Measurements from ENCODE around the gene TXNRD1.

DNA sequence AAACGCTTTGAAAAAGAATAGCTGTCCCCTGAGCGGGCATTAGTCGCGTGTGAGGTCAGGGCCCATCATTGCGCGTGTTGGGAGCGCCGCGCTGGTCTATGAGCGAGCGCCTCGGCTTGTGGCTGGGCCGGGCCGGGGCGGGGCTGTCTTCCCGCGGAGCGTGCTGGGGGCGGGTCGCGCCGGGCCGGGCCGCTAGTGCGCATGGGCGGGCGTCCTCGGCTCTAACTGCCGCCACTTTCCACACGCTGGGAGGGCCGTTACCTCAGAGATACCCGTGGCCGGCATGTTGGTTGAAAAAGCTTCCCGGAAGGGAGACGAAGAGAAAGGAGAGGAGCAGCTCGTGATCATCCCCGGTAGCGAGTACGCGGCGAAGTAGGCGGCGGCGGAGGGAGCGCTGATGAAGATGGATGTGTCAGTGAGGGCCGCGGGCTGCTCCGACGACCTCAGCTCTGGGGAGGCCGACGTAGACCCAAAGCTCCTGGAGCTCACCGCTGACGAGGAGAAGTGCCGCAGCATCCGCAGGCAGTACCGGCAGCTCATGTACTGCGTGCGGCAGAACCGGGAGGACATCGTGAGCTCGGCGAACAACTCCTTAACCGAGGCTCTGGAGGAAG is 88.1 kb downstream of the TXNRD1 start, which contains the start of gene EID3:
- TF ChIP-seq, protein P1, sequence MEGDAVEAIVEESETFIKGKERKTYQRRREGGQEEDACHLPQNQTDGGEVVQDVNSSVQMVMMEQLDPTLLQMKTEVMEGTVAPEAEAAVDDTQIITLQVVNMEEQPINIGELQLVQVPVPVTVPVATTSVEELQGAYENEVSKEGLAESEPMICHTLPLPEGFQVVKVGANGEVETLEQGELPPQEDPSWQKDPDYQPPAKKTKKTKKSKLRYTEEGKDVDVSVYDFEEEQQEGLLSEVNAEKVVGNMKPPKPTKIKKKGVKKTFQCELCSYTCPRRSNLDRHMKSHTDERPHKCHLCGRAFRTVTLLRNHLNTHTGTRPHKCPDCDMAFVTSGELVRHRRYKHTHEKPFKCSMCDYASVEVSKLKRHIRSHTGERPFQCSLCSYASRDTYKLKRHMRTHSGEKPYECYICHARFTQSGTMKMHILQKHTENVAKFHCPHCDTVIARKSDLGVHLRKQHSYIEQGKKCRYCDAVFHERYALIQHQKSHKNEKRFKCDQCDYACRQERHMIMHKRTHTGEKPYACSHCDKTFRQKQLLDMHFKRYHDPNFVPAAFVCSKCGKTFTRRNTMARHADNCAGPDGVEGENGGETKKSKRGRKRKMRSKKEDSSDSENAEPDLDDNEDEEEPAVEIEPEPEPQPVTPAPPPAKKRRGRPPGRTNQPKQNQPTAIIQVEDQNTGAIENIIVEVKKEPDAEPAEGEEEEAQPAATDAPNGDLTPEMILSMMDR (IDR thresholded peaks at IDR 0.05): no peak
- TF ChIP-seq POLR2A (IDR thresholded peaks at IDR 0.05): peak in 1 of 2 donors; percentile 20

Measured in Peyer's patch (tissue), 4 donors.